Measurements from ENCODE around the gene PCED1B.
"Not testable (repeated sequence)": the region's sequence is repeated elsewhere in the genome, so short reads cannot be mapped to it uniquely, and the experiment has no call there.

The PCED1B gene

DNA sequence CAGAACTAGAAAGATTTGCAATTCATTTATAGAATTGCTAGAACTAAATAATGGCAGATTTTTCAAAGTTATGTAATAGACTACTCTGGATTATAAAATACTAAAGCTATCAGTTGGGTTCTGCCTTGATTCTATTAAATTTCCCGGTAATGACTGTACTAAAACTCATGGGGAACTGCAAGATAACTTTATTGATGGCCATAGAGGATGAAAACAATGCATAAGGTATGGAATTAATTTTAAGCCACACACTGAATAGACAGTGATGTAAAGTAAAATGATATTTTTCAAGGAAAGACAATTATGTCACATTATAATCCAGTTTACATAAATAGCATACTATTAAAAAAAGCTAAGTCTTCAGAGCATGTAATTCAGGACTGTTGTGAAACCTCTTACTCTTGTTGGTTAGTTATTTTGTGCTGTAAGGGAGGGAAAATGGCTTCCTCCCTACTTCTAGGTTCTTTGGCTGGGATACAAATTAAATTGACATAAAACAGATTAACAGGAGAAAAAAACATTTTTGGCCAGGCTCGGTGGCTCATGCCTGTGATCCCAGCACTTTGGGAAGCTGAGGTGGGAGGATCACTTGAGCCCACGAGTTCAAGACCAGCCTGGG, 134.7 kb downstream of the PCED1B start:
- DNase-seq, result no peak

DNA sequence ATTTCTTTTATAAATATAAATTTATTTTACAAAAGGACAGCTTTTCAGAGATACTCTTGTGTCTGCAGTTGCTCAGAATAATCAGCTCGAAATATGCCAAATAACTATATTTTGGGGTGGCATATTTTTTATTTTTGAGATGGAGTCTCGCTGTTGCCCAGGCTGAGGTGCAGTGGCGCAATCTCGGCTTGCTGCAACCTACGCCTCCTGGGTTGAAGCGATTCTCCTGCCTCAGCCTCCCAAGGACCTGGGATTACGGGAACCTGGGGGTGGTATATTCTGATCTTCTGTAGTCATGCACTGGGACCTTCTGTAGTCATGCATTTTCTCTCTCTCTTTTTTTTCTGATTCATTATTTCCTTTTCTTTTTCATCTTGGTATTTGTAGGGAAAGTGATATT, 135.3 kb downstream of the PCED1B start:
- no peak for DNase-seq

- DNase-seq, result no peak
These were observed 136.8 kb downstream of the PCED1B start for GRCh38 chr12:47216150-47216677.

DNA sequence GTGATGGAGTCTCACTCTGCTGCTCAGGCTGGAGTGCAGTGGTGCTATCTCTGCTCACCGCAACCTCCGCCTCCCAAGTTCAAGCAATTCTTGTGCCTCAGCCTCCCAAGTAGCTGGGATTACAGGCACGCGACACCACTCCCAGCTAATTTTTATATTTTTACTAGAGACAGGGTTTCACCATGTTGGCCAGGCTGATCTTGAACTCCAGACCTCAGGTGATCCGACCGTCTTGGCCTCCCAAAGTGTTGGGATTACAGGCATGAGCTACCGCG, 138.1 kb downstream of the PCED1B start:
- not testable (repeated sequence) for DNase-seq

DNA sequence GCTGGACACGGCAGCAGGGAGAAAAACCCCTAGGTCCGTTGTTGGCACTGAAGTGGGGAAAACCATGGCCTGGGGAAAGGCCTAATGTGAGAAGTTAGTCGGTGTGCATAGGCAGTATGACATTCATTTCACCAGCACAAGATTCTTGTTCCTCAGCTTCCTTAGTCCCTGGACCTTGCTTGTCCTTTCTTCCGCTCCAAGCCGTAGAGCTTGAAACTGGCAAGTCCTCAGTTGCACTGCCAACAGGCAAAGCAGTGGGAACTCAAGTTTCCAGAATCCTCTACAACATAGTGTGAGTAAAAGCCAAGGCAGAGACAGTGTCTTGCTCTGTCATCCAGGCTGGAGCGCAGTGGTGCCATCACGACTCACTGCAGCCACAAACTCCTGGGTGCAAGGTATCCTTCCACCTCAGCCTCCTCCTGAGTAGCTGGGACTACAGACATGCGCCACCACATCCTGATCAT, 138.8 kb downstream of the PCED1B start:
- no peak for DNase-seq

GRCh38 chr12:47219243-47219642, 139.8 kb downstream of the PCED1B start:
- DNase-seq, result no peak

- DNase-seq, result no peak
These were observed 142.0 kb downstream of the PCED1B start for GRCh38 chr12:47221256-47222023.

DNA sequence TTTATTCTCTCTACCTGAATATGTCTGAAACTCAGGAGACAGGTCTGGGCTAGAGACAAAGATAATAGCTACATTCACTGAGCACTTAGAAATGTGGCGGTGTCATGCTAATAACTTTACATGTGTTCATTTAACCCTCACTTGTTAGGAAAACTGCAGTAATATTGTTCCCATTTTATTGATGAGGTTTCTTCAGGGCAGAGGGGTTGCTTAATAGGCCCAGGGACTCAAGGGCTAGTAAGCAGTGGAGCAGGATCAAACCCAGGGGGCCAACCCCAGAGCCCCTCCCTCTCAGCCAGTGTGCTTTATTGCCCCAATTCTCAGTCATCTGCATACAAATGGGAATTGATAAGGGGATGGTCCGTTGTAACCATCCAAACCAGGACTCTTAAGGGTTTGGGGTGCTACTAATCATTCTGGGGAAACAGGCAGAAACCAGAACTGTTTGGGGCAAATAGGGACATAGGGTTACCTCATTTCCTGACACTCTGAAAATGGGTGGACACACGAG, 143.2 kb downstream of the PCED1B start:
- no peak for DNase-seq

- DNase-seq, result no peak
These were observed 143.8 kb downstream of the PCED1B start for GRCh38 chr12:47223031-47223847.

DNA sequence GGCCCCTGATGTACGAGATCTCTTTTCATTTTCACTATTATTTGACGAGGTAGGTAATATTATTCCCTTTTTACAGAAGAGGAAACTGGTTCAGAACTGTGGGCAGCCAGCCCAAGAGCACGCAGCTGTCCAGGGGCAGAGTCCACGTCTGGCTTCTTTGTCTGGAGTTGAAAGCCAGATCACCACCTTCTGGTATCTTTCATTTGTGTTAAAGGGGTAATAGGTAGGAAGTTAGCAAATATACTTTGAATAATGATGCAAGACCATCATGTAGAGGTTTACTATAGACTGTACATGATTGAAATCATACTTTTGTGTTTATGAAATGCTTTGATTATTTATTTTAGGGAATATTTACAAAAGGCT, 144.4 kb downstream of the PCED1B start:
- no peak for DNase-seq

- DNase-seq, result no peak
These were observed 145.2 kb downstream of the PCED1B start for GRCh38 chr12:47224563-47225133.

DNA sequence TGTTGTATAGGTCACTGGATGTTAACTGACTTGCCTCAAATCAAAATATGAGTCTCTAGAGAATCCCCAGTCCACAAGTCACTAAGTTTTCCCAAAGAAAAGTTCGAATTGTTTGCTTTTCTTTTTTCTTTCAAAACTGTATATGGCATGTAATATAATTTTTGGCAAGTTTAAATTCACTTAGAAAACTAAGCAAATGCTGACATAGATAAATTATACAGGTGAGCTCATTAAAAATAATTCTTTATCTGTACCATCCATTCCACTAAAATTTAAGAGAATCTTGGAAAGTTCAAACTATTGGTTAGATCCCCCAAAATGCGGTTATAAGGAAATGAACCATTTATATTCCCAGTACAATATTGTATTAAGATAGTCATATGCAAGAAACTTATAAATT, 145.9 kb downstream of the PCED1B start:
- no peak for DNase-seq

- DNase-seq, result no peak
These were observed 146.8 kb downstream of the PCED1B start for GRCh38 chr12:47226199-47226598.

- no peak for DNase-seq
These were observed 149.4 kb downstream of the PCED1B start for GRCh38 chr12:47228802-47229201.

GRCh38 chr12:47231456-47231855, 152.0 kb downstream of the PCED1B start:
- no peak for DNase-seq

GRCh38 chr12:47234576-47235141, 155.2 kb downstream of the PCED1B start:
- no peak for DNase-seq

- no peak for DNase-seq
These were observed 156.0 kb downstream of the PCED1B start for GRCh38 chr12:47235258-47236040.

DNA sequence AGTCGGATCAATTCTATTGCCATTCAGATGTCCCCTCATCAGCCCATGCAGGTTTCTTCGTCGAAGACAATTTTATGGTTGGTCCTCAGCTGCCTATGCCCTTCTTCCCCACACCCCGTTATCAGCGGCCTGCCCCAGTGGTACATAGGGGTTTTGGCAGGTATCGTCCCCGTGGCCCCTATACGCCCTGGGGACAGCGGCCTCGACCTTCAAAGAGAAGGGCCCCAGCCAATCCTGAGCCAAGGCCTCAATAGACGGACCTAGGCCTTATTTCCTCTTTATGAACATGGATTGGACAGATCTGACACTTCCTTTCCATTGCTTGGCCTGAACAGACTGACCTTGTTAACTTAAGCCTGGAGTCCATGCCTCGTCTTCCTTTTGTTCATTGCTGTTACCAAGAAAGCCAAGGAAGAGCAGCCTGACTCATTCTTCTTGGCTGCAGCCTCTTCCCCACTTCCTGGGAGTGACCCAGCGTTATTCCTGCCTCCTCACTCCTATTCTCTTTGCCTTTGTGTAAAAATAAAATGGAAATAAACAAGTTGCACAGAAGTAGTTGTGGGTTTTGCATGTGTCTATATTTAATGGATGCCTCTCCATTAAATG, 156.8 kb downstream of the PCED1B start:
- DNase-seq, result no peak

DNA sequence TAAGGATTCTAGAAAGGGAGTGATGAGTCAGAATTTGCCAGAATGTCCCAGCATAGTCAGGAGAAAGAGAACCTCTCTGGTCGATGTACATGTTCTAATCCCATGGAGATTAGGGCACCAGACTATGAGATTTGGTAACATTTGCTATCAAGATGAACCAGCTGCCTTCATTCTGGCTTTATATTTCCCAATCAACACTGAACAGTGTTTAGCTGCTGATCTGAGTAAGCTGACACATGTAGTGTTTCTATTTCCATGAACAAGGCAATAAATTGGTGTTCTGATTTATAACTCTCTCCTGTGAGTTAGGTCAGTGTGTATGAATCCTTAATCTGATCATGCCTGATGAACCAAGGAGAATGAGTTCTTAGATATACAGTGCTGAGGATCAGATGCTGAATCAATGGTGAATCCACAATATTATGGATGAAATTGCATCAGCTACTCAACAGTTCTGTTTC, 158.4 kb downstream of the PCED1B start:
- no peak for DNase-seq

- DNase-seq, result no peak
These were observed 159.3 kb downstream of the PCED1B start for GRCh38 chr12:47238669-47239114.

GRCh38 chr12:47242426-47242825, 163.0 kb downstream of the PCED1B start:
- no peak for DNase-seq
